ENCODE results near the gene OR6N1.
A peak's percentile ranks its signal among the peaks of the same experiment; 100 is the strongest.

Gene OR6N1

GRCh38 chr1:158719664-158720063 lies 52.3 kb downstream of the OR6N1 start:
- Mint-ChIP-seq H3K4me3 (no peak overlapping the region), H3K4me1 (peaks cover 11 to 13% of the 10 kb centered on the region in 2 donors), H3K27ac (no peak overlapping the region), H3K36me3 (peaks cover 0 to 6% of the 10 kb centered on the region in 2 donors), H3K27me3 (peaks cover 35 to 37% of the 10 kb centered on the region in 2 donors), H3K9me3 (no peaks in the 10 kb centered on the region)
- DNase-seq (no peak), ATAC-seq (replicated peaks) (no peak)

GRCh38 chr1:158717344-158717743 lies 54.7 kb downstream of the OR6N1 start:
- Mint-ChIP-seq H3K36me3 (peaks cover 0 to 6% of the 10 kb centered on the region in 2 donors), H3K27me3 (peaks cover 26 to 41% of the 10 kb centered on the region in 2 donors)

GRCh38 chr1:158716335-158716734 lies 55.7 kb downstream of the OR6N1 start:
- peaks cover 0 to 6% of the 10 kb centered on the region in 2 donors for H3K36me3 Mint-ChIP-seq
- H3K4me3 Mint-ChIP-seq = no peak overlapping the region
- H3K9me3 Mint-ChIP-seq = no peaks in the 10 kb centered on the region
- no peak overlapping the region for H3K27ac Mint-ChIP-seq
- peaks cover 19 to 37% of the 10 kb centered on the region in 2 donors for H3K27me3 Mint-ChIP-seq
- ATAC-seq (replicated peaks) (peak; percentile 93 to 99), DNase-seq (no peak)
- H3K4me1 Mint-ChIP-seq = peaks cover 11 to 13% of the 10 kb centered on the region in 2 donors

More at GRCh38 chr1:158717344-158717743, 54.7 kb downstream of the OR6N1 start:
- Mint-ChIP-seq H3K4me3 (no peak overlapping the region), H3K27ac (peak overlapping the region; percentile 76), H3K9me3 (no peaks in the 10 kb centered on the region), H3K4me1 (peaks cover 11 to 13% of the 10 kb centered on the region in 2 donors)
- ATAC-seq (replicated peaks) (no peak), DNase-seq (no peak)

DNA sequence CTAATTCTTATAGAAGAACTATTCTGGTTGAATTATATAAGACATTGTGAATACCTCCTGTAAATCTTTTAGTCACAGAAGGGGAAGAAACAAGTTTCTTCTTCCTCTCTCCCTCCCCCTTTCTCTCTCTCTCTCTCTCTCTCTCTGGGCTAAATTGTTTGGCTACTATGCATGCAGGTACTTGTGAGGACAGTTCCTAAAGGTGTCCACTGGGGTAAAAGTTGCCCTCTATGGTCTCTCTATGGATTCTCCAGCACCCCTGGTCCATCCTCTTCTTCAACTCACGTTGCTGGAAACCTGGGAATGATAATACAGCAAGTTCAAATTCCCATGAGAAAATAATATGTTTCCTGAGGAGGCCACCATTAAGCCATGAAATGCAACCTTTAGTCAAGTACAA lies 57.2 kb downstream of the OR6N1 start:
- Mint-ChIP-seq H3K27me3 (peaks cover 19 to 41% of the 10 kb centered on the region in 2 donors), H3K4me1 (peaks cover 11 to 13% of the 10 kb centered on the region in 2 donors), H3K27ac (no peak overlapping the region), H3K9me3 (no peaks in the 10 kb centered on the region), H3K4me3 (no peak overlapping the region), H3K36me3 (peaks cover 0 to 6% of the 10 kb centered on the region in 2 donors)
- ATAC-seq (replicated peaks) = no peak
- DNase-seq = no peak

All from stimulated activated naive B cell treated with anti-CD40 and anti-IgM and Interleukin-4, amounts not matched to agents 10 μg/mL and 1 μg/mL and 100 μg/mL, for 72 hours (primary cell).